A204.1 (cell line): ENCODE data around the gene B3GNT2.
"Not testable (repeated sequence)": the region's sequence is repeated elsewhere in the genome, so short reads cannot be mapped to it uniquely, and the experiment has no call there.

Experiments
- FAIRE-seq: peaks from 2 replicates; lab custom pipeline; 2012; peaks lifted over from hg19 to GRCh38; lab: Jason Lieb, UNC

Gene B3GNT2, protein sequence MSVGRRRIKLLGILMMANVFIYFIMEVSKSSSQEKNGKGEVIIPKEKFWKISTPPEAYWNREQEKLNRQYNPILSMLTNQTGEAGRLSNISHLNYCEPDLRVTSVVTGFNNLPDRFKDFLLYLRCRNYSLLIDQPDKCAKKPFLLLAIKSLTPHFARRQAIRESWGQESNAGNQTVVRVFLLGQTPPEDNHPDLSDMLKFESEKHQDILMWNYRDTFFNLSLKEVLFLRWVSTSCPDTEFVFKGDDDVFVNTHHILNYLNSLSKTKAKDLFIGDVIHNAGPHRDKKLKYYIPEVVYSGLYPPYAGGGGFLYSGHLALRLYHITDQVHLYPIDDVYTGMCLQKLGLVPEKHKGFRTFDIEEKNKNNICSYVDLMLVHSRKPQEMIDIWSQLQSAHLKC

GRCh38 chr2:62195421-62196277 is at the start of gene B3GNT2:
Gene B3GNT2 (plus strand): TSS chr2:62196115. CDS start chr2:62222221, 26,106 bp downstream.
- no peak for FAIRE-seq

- not testable (repeated sequence) for FAIRE-seq
Observed at GRCh38 chr2:62146790-62147189, 49.1 kb upstream of the B3GNT2 start.

DNA sequence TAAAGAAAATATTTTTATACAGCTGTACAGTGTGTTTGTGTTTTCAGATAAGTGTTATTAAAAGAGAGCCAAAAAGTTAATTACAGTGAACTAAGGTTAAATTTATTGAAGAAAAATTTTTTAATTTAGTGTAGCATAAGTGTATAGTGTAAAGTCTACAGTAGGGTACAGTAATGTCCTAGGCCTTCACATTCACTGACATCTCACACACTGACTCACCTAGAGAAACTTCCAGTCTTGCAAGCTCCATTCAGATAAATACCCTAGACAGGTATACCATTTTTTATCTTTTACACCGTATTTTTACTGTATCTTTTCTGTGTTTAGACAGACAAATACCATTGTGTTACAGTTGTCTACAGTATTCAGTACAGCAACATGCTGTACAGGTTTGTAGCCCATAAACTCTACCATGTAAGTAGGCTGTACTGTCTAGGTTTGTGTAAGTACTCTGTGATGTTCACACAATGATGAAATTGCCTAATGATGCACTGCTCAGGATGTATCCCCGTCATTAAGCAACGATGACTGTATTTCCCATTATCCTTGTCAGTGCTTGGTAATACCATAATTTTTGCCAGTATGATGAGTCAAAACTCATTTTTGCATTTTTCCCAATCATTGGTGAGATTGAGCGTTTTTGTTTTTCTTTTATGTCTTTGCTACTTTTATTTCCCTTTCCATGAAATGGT is 48.2 kb upstream of the B3GNT2 start:
- no peak for FAIRE-seq

DNA sequence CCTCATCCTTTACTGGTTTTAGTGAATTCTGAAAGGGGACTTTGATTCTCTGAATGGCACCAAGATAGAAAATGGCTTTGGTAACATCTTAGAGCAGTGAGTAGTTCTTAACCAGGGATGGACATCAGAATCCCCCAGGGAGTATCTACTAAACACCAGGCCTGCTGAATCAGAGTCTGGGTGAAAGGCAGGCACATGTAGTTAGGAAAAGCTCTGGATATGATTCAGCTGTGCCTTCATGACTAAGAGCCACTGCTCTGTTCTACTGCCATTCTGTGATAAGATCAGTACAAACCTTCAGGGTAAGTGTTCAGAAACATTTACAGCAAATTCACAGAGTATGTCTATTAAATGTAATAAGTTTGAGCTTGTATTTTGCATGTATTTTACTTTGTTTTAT is 46.2 kb upstream of the B3GNT2 start:
- FAIRE-seq = no peak

DNA sequence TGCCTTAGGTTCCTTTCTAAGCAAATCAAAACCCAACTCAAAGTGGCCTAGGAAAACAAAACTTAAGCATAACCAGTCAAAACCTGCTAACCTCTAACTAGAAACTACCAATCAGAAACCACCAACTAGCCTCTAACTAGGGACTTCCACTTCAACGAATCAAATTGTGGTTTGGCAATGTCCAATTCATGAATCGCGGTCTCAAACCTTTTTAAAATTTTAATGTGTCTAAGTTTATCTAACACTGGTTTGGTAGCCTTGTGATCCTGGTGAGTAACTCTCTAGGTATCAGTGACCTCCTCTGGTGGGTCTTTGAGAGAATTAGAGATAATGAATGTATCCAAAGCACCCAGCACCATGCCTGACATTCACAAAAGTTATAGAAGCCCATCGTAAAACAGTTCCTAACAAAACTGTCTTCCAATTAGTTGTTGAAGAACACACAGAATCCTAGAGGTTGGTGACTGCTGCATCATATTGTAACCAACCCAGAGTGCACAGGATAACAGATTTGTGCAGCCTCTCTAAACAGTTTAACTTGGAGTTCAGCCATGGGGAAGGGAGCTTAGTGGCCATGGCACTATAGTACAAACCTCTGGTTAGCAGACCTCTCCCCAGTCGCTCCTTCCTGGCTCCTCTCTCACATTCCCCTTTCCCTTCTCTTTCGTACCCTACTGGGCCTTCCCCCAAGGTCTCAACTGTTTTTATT is 45.2 kb upstream of the B3GNT2 start:
- FAIRE-seq = no peak

DNA sequence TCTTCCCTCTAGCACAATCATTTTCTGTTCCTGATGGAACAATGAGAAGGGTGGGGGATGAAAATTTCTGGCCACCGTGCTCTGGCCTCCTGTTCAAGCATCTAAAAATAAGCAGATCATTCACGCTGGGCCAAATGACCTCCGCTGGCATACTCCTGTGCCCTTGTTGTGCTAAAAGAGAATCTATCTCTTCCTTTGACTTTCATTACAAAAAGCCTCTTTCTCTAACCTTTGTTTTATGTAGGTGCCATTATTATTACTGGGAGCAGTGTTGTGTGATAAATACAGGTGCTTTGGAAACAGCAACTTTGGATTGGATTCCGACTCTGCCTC is 44.6 kb upstream of the B3GNT2 start:
- FAIRE-seq = no peak

DNA sequence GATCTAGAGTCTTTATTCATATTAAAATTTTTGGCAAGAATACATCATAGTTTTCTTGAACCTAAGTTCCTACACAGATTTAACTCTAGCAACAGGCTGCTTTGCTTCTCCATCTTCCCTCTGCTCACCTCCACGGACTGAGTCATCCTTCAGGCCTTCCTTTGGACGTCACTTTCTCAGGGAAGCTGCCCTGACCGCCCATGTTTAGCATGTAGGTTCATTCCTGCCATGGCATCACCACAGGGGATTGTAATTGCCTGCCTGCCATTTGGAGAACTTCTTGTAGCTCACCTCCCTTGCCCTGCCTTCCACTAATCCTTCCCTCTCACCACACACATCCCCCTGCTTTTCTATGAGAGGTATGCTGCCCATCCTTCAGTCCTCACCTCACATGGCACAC is 43.9 kb upstream of the B3GNT2 start:
- FAIRE-seq = no peak

DNA sequence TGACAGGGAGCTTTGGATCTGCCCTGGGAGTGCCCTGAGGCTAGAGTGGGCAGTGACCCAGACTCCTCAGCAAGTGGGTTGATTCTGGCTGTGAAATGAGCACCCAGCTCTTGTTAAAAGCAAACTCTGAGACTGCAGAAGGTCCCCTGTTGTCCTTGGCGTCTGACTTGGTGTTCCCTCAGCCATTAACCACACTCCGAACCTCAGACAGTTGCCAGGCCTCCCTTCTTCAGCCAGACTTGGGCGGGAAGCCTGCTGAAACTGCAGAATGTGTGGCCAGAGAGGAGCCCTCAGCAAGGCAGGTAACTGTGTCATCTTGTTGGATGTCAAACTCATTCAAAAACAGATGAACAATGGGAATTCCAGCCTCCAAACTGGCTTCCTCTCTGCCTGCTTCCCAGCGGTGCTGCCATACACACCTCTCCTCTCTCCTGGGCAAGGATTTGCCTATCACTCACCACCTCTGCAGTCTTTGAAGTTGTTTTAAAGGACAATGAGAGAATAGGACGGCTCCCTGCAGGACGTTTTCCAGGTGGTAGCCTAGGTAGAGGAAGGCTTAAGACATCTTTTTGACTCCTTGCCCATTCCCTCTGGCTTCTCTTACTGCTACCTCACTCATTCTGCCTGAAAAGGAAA is 38.9 kb upstream of the B3GNT2 start:
- no peak for FAIRE-seq

GRCh38 chr2:62158444-62159121 is 37.3 kb upstream of the B3GNT2 start:
- FAIRE-seq = no peak

DNA sequence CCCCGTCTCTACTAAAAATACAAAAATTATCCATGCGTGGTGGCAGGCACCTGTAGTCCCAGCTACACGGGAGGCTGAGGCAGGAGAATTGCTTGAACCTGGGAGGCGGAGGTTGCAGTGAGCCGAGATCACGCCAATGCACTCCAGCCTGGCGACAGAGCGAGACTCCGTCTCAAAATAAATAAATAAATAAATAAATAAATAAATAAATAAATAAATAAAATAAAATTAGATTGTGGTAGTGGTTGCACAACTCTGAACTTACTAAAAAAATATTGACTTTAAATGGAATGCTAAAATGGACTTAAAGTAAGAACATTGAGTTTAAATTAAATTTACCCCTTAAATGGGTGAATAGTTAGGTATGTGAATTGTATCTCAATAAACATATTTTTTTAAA is 35.2 kb upstream of the B3GNT2 start:
- not testable (repeated sequence) for FAIRE-seq

DNA sequence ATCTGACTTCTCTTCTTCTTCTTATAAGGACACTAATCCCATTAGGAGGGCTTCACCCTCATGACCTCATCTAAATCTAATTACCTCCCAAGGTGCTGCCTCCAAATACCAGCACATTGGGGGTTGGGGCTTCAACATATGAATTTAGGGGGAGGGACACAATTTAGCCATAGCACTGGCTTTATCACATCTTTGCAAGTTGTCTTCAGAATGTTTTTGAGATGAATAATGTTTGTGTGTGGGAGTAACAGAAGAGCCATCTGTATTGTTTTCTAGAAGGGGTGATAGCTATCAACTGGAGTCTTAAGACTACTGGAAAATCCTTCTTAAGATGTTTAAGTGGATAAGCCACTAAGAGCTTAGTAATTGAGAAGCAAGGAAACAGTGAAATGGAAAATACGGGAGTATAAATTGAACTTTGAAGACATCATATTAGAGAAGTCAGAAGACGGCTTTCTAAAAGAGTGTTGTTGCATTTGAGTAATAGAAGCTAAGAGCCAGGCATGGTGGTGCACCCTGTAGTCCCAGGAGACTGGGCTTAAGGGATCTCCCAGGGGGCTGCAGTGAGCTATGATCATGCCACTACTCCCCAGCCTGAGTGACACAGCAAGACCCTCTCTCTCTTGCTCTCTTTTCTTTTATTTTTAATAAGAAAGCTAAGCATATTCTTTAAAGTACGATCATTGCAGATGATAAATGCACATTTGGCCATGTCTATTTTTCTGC is 32.6 kb upstream of the B3GNT2 start:
- FAIRE-seq = no peak

DNA sequence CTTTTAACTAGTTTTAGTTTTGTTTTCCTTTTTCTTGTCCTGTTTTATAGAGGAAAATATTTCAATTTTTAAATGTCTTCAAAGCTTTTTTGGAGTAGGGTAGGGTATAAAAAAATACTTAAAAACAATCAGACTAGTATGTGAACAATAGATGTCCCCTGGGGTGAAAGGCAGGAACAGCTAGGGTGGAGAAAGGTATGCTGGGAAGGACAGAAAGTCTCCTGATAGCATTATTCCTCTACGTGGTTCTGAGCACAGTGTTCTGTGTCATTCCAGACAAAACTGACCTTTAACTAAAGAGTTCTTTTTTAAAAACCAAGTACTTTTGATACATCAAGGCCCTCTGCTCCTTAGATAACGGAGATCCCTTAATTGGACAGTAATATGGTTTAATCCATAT is 32.1 kb upstream of the B3GNT2 start:
- no peak for FAIRE-seq

DNA sequence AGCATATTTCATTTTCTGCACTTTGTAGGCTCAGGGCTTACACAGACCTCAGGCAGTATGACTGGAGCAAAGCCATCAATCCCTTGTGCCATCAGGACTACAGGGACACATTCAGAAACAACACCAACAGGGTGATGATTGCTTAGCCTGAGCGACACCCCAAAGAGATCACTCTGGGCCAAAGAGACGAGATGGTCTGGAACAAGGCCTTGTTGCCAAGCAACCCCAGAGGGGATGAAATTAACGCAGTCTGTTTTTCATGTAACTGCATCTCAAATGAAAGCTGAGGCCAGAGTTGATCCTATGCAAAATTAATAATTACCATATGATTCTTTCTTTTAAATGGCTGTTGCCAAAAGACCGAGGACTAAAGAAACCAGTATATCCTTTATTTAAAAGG is 20.2 kb upstream of the B3GNT2 start:
- FAIRE-seq = no peak

DNA sequence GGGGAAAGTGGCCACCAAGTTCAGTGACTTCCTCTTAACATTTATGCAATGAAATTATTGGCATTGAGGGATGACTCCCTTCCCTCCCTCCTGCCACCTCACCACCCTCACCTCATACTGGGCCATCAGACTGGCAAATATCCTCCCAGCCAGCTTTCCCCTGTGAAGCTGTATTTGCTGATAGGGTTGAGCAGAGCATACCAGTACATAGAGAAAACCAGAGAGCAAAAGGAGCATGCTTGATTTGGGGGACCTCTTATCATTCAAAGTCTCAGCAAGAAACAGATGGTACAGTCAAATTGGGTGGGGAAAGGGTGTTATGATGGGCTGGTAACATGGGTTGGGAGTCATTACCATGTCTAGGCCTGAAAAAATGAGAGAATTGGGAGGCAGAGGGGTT is 19.1 kb upstream of the B3GNT2 start:
- FAIRE-seq = no peak

DNA sequence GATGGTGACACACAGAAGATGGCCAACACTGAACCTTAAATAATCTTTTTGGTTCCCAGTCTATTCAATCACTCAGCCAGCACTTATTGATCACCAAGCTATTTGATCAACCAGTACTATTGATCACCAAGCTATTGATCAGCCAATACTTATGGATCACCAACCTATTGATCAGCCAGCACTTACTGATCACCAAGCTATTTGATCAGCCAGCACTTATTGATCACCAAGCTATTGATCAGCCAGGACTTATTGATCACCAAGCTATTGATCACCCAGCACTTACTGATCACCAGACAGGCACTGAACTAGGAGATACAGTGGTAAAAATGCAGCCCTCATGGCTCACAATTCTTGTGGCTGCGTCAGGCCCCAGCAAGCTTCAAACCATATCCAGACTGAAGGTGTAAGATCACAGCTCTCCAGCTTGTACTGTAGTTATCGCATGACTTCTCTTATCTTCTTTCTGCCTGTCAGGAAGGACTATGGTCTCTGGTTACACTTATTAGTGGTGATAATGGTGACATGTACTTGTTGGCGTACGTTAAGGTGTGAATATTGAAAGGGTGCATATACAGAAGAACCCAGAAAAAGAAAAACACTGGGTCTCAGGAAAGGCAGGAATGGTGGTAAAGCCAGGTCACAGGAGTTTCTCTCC is 18.4 kb upstream of the B3GNT2 start:
- FAIRE-seq = no peak

- FAIRE-seq = no peak
Observed at GRCh38 chr2:62178741-62179271, 17.1 kb upstream of the B3GNT2 start.

DNA sequence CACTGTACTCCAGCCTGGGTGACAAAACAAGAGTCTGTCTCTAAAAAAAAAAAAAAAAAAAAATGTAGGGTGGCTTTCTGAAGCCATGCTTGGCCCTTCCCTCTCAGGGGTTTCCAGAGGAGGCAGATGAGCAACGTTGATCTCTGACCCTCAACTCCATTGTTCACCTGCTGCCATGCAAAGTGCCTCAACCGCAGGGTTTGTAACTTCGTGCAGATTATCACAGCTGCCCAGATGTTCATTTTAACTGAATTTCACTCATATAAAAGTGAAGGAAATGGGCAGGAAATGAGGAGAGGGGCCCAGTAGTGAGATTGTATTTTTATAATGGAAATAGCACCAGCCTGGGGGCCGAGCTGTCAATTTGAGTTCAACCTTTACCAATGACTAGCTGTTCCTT is 14.9 kb upstream of the B3GNT2 start:
- FAIRE-seq = no peak

DNA sequence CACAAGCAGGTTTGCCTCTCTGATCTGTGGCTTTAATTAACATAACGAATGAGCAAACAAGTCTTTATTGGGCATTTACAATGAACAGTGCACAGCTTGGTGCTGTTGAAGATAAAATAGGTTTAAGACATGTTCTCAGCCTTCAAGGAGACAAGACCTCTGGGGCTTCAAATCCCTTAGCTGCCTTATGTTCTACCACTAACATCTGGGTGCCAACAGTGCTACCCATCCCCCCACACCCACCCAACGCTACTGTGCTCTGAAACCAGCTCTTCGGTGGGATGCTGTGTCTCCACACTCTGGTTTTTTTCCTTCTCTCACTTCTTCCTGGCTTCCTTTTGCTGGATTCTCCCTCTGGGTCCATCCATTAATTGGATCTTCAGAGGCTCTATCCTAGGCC is 14.1 kb upstream of the B3GNT2 start:
- no peak for FAIRE-seq

GRCh38 chr2:62184512-62185230 is 11.2 kb upstream of the B3GNT2 start:
- no peak for FAIRE-seq
